SK-N-MC (cell line): Measurements from ENCODE around the gene SRRM4.

Source experiments
- EZH2 ChIP-seq: fragments of 200-600 bp; sonication (generic); IDR thresholded peaks from one replicate; pipeline ENCODE4 v1.6.1; 2017; ENCODE audit warnings: antibody characterized with exemption
- FOXP2 ChIP-seq: optimal IDR thresholded peaks from 2 replicates; pipeline ENCODE3; 2011; ENCODE audit warnings: mild to moderate bottlenecking, moderate library complexity; ENCODE audit not compliant: insufficient read depth; ENCODE audit errors: extremely low read length, control extremely low read depth
- POLR2AphosphoS5 ChIP-seq: IDR thresholded peaks from 2 replicates; pipeline ENCODE4 v1.6.1; 2012; ENCODE audit warnings: mild to moderate bottlenecking, low read depth, low read length, borderline replicate concordance

DNA sequence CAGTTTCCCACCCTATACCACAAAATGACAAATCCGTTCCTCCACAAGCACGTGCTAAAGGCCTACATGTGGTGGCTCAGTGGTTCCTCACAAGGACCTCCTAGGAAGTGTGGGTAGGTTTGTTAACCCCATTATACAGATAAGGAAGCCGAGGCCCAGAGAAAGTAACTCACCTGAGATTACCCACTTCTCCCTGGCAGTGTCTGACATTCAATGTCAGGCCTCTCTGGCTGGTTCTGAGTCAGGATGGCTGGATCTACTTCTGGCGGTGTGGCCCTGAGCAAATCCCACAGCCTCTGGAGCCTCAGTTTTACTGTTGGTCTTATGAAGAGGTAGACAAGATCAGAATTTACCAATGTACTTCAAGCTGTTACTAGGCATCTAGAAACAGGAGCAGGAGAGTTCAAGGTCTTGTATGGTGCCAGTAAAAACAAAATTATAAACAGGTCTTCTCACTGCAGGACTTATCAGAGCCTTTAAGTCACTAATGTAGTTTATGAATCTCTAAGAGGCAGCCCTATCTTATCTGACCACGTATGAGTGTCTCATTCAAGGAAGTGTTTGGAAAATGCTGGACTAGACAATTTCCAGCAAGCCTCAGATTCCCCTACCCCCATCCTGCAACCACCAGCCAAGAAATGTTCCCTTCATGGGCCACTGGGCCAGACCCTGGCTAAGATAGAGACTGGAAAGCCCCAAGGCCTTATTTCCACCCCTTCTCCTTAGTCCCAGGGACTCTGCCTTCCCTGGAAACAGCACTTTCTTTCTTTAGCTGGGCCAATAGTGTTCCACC is 201.6 kb downstream of the SRRM4 start:
- TF ChIP-seq EZH2 (no peak), POLR2AphosphoS5 (no peak), FOXP2 (no peak)
